ENCODE measurements around the gene CREB5. TPM values are rescaled to one million over a fixed set of nuclear protein-coding genes. Genes with fewer than 3 reads are reported as not detected.

Gene CREB5
- total and polyA plus RNA-seq, 2 of the 8 experiments (the other 6 are each of a cell fraction or from before 2014, with no cell fraction given): 2.4 to 2.7 TPM

DNA sequence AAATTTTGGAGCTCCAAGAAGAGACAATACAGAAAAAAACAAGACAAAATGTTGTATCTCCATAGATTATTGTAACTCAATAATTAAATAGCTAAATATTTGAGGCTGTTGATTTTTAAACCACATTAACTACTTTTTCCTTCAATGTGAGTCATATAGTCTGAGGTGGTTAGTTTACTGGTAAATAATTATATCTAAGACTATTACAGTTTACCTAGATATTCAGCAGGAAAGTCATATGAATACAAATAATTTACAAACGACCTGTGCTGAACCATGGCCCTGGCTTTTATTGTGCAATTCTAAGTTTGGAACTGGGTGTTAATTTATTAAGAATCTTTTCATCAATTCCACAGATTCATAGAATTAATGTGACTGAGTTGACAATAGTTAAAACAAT lies 22.2 kb downstream of the CREB5 start (continued):
- no peak for TF ChIP-seq RFX5 (IDR thresholded peaks at IDR 0.05; ENCODE audit: borderline replicate concordance, low read depth, low read length)
- no peak for TF ChIP-seq MAFK (IDR thresholded peaks at IDR 0.05; ENCODE audit: low read depth, low read length)
